Ectodermal cell (in vitro differentiated cells): ENCODE data around the gene MAML3.

Experiments
- H3K27ac ChIP-seq: 2 replicates; pipeline ENCODE4 v1.7.0; 2013; ENCODE audit warnings: mild to moderate bottlenecking, low read depth, low read length; ENCODE audit not compliant: insufficient read depth, poor library complexity, severe bottlenecking
- H3K27me3 ChIP-seq: 2 replicates; pipeline ENCODE4 v1.7.0; 2013; ENCODE audit warnings: mild to moderate bottlenecking, low read length; ENCODE audit not compliant: insufficient read depth, control insufficient read depth, poor library complexity, severe bottlenecking
- H3K36me3 ChIP-seq: one replicate; pipeline ENCODE4 v1.7.0; 2013; ENCODE audit warnings: low read length; ENCODE audit not compliant: control insufficient read depth, insufficient read depth
- H3K4me1 ChIP-seq: one replicate; pipeline ENCODE4 v1.7.0; 2013; ENCODE audit warnings: low read length; ENCODE audit not compliant: control insufficient read depth, insufficient read depth
- H3K4me3 ChIP-seq: 2 replicates; pipeline ENCODE4 v1.7.0; 2013; ENCODE audit warnings: low read depth, low read length, control low read depth; ENCODE audit not compliant: insufficient read depth
- H3K9me3 ChIP-seq: 2 replicates; pipeline ENCODE4 v1.7.0; 2013; ENCODE audit warnings: mild to moderate bottlenecking, low read length, moderate library complexity; ENCODE audit not compliant: control insufficient read depth
- WGBS, 2 experiments: methylation state at CpG; one replicate each; pipeline ENCODE4 v1.1.7; 2013; ENCODE audit warnings: missing lambda C conversion rate in 2 of 2; 5-methylcytosine and 5-hydroxymethylcytosine counted together

Gene MAML3

GRCh38 chr4:139763672-139764071, 390.3 kb downstream of the MAML3 start:
- no peak overlapping the region for H3K27ac ChIP-seq
- no peaks in the 10 kb centered on the region for H3K36me3 ChIP-seq
- WGBS, 2 experiments: 93 to 94% methylated on average over 2 of the region's 2 CpGs
- H3K9me3 ChIP-seq: no peaks in the 10 kb centered on the region
- peaks cover 9% of the 10 kb centered on the region for H3K4me1 ChIP-seq
- no peaks in the 10 kb centered on the region for H3K27me3 ChIP-seq
- no peak overlapping the region for H3K4me3 ChIP-seq

- Histone ChIP-seq H3K36me3 (no peaks in the 10 kb centered on the region), H3K27me3 (no peaks in the 10 kb centered on the region), H3K4me1 (peaks cover 9% of the 10 kb centered on the region), H3K27ac (no peak overlapping the region), H3K4me3 (no peak overlapping the region), H3K9me3 (no peaks in the 10 kb centered on the region)
- WGBS, 2 experiments: 89% methylated on average over 5 to 6 of the region's 6 CpGs
Measured at GRCh38 chr4:139763205-139763604, 390.8 kb downstream of the MAML3 start.

- WGBS, 2 experiments: 92 to 94% methylated on average over 5 of the region's 5 CpGs
- no peak overlapping the region for H3K27ac ChIP-seq
Measured at GRCh38 chr4:139762720-139763119, 391.3 kb downstream of the MAML3 start.

GRCh38 chr4:139761461-139761860, 392.5 kb downstream of the MAML3 start:
- peaks cover 9% of the 10 kb centered on the region for H3K4me1 ChIP-seq
- no peak overlapping the region for H3K27ac ChIP-seq
- H3K9me3 ChIP-seq: no peaks in the 10 kb centered on the region
- H3K27me3 ChIP-seq: no peaks in the 10 kb centered on the region
- H3K36me3 ChIP-seq: no peaks in the 10 kb centered on the region
- WGBS, 2 experiments: 28 to 35% methylated on average over 4 of the region's 4 CpGs
- H3K4me3 ChIP-seq: no peak overlapping the region

More at GRCh38 chr4:139762720-139763119, 391.3 kb downstream of the MAML3 start:
- H3K36me3 ChIP-seq: no peaks in the 10 kb centered on the region
- no peaks in the 10 kb centered on the region for H3K27me3 ChIP-seq
- H3K9me3 ChIP-seq: no peaks in the 10 kb centered on the region
- H3K4me1 ChIP-seq: peaks cover 9% of the 10 kb centered on the region
- no peak overlapping the region for H3K4me3 ChIP-seq

GRCh38 chr4:139760567-139760966, 393.4 kb downstream of the MAML3 start:
- Histone ChIP-seq H3K4me3 (no peak overlapping the region), H3K9me3 (no peaks in the 10 kb centered on the region), H3K36me3 (no peaks in the 10 kb centered on the region), H3K27ac (no peak overlapping the region), H3K4me1 (peaks cover 9% of the 10 kb centered on the region), H3K27me3 (no peaks in the 10 kb centered on the region)
- 84 to 92% methylated on average over 4 of the region's 4 CpGs for WGBS, 2 experiments

- no peaks in the 10 kb centered on the region for H3K27me3 ChIP-seq
- no peak overlapping the region for H3K27ac ChIP-seq
- H3K36me3 ChIP-seq: no peaks in the 10 kb centered on the region
- peaks cover 2% of the 10 kb centered on the region for H3K4me1 ChIP-seq
- 92 to 95% methylated on average over 4 of the region's 4 CpGs for WGBS, 2 experiments
- no peak overlapping the region for H3K4me3 ChIP-seq
- H3K9me3 ChIP-seq: no peaks in the 10 kb centered on the region
Measured at GRCh38 chr4:139759097-139759496, 394.9 kb downstream of the MAML3 start.

- 93 to 94% methylated on average over 10 of the region's 10 CpGs for WGBS, 2 experiments
- Histone ChIP-seq H3K9me3 (no peaks in the 10 kb centered on the region), H3K27me3 (no peaks in the 10 kb centered on the region), H3K4me3 (no peak overlapping the region), H3K4me1 (no peaks in the 10 kb centered on the region), H3K27ac (no peak overlapping the region), H3K36me3 (no peaks in the 10 kb centered on the region)
Measured at GRCh38 chr4:139756391-139757180, 397.4 kb downstream of the MAML3 start.

- Histone ChIP-seq H3K27ac (no peak overlapping the region), H3K4me3 (no peak overlapping the region), H3K27me3 (no peaks in the 10 kb centered on the region), H3K9me3 (no peaks in the 10 kb centered on the region), H3K4me1 (peaks cover 2% of the 10 kb centered on the region), H3K36me3 (no peaks in the 10 kb centered on the region)
- WGBS, 2 experiments: 89 to 90% methylated on average over 12 of the region's 12 CpGs
Measured at GRCh38 chr4:139754938-139755337, 399.0 kb downstream of the MAML3 start.

GRCh38 chr4:139753686-139754085, 400.3 kb downstream of the MAML3 start:
- Histone ChIP-seq H3K9me3 (no peaks in the 10 kb centered on the region), H3K36me3 (no peaks in the 10 kb centered on the region), H3K27ac (no peak overlapping the region), H3K4me3 (no peak overlapping the region), H3K4me1 (peaks cover 11% of the 10 kb centered on the region), H3K27me3 (no peaks in the 10 kb centered on the region)
- 95 to 97% methylated on average over 3 of the region's 3 CpGs for WGBS, 2 experiments

- no peaks in the 10 kb centered on the region for H3K27me3 ChIP-seq
- H3K4me3 ChIP-seq: no peak overlapping the region
- no peaks in the 10 kb centered on the region for H3K9me3 ChIP-seq
- peaks cover 24% of the 10 kb centered on the region for H3K4me1 ChIP-seq
- H3K27ac ChIP-seq: no peak overlapping the region
- 77 to 83% methylated on average over 4 of the region's 4 CpGs for WGBS, 2 experiments
- no peaks in the 10 kb centered on the region for H3K36me3 ChIP-seq
Measured at GRCh38 chr4:139749835-139750498, 404.0 kb downstream of the MAML3 start.
